ENCODE results near the gene DPM3. TPM values are rescaled to one million over a fixed set of nuclear protein-coding genes. Genes with fewer than 3 reads are reported as not detected.
A peak's percentile ranks its signal among the peaks of the same experiment; 100 is the strongest.

DPM3 gene
- total and polyA plus RNA-seq, 2 donors (not counting 3 experiments of a cell fraction or from before 2014, with no cell fraction given), result 69.6 to 258 TPM

DNA sequence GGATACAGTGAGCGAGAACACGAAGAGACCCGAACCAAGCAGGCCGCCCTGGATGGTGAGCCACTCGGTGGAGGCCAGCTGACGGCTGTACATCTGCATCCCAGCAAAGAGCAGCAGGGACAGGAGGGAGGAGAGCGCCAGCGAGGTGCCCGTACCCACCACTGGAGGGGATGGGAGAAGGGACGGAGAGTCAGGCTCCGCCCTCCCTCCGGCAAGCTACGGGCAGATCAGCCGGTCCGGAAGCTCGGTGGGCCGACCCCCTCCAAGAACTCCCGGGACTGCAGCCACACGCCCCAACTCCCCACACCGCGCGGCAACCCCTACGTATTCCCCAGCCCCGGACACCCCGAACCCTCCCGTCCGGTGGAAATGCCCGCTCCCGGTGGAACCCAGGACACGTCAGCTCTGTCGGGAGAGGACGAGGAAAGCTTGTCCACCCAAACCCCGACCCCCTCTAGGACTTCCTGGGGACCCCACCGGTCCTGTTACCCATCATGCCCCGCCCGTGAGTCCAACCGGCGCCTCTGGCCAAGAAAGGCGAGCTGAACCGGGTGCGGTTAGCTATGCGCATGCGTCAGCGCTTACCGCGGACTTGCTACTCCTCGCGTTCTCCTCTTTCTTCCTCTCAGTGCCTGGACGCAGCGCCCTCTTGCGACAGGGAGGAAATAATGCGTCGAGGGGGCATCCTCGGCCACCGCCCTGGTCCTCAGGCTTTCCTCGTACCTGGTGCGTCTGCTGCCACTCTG, 32.6 kb upstream of the DPM3 start, which contains the start of gene KRTCAP2:
Gene KRTCAP2 (minus strand): TSS at position 573 of the 746 bp plus-strand sequence. CDS start 80 bp downstream, at position 493.
- DNase-seq (ENCODE audit: low read depth, low spot score), result peak; percentile 93
- Histone ChIP-seq H3K27me3 (ENCODE audit: control insufficient read depth in 2 of 2, insufficient read depth in 2 of 2, low read length in 2 of 2) (no peaks in the 10 kb centered on the region), H3K9me3 (replicated peaks; ENCODE audit: control insufficient read depth, insufficient read depth, low read length) (no peaks in the 10 kb centered on the region), H3K79me2 (ENCODE audit: control insufficient read depth, insufficient read depth, low read length) (peaks cover 16% of the 10 kb centered on the region), H2AFZ (ENCODE audit: low read depth, low read length) (peak within 1 kb of the TSS; percentile 95), H3K9me1 (replicated peaks; ENCODE audit: control insufficient read depth, extremely low read depth, insufficient read depth, low read length) (no peaks in the 10 kb centered on the region), H3K36me3 (ENCODE audit: control insufficient read depth in 2 of 2, extremely low read depth in 1 of 2, insufficient read depth in 2 of 2, low read length in 2 of 2) (peaks cover 6 to 20% of the 10 kb centered on the region in 2 experiments), H3K4me3 (replicated peaks in 1 of 3; ENCODE audit: insufficient read depth in 1 of 3, low read depth in 1 of 3, low read length in 3 of 3) (peak within 1 kb of the TSS; percentile 52 to 91 (median 63)), H4K20me1 (replicated peaks; ENCODE audit: control insufficient read depth, extremely low read depth, insufficient read depth, low read length) (no peaks in the 10 kb centered on the region), H3K27ac (ENCODE audit: insufficient read depth, low read depth, low read length) (peak within 1 kb of the TSS; percentile 76), H3K9ac (replicated peaks; ENCODE audit: extremely low read depth, insufficient read depth, low read length) (peak within 1 kb of the TSS; percentile 90), H3K4me2 (ENCODE audit: insufficient read depth, low read length) (peak within 1 kb of the TSS; percentile 79), H3K4me1 (ENCODE audit: control insufficient read depth, extremely low read depth, insufficient read depth, low read length) (peaks cover 11% of the 10 kb centered on the region)
- peak; percentile 97 for FAIRE-seq
- BruUV-seq (replicated peaks), result TSS peak; percentile 77
- TF ChIP-seq MYC (IDR thresholded peaks at IDR 0.05; ENCODE audit: low read depth, low read length) (peak; percentile 48), JUN (IDR thresholded peaks at IDR 0.05; ENCODE audit: borderline replicate concordance, insufficient read depth, insufficient read length, low read depth) (no peak), POLR2A (IDR thresholded peaks at IDR 0.05; ENCODE audit: low read depth, low read length) (peak; percentile 97), POLR2AphosphoS5 (IDR thresholded peaks at IDR 0.05; ENCODE audit: insufficient read depth, low read depth, low read length) (peak; percentile 97), FOS (IDR thresholded peaks at IDR 0.05; ENCODE audit: borderline replicate concordance, insufficient read depth, low read length) (no peak), MAX (IDR thresholded peaks at IDR 0.05; ENCODE audit: insufficient read depth, insufficient read length) (peak; percentile 19), GATA2 (IDR thresholded peaks at IDR 0.05; ENCODE audit: insufficient read depth, insufficient read length, low read depth, low read length) (no peak), EZH2 (IDR thresholded peaks at IDR 0.05; ENCODE audit: borderline replicate concordance, low read depth, low read length, severe bottlenecking) (no peak)
- TF ChIP-seq, protein P1, sequence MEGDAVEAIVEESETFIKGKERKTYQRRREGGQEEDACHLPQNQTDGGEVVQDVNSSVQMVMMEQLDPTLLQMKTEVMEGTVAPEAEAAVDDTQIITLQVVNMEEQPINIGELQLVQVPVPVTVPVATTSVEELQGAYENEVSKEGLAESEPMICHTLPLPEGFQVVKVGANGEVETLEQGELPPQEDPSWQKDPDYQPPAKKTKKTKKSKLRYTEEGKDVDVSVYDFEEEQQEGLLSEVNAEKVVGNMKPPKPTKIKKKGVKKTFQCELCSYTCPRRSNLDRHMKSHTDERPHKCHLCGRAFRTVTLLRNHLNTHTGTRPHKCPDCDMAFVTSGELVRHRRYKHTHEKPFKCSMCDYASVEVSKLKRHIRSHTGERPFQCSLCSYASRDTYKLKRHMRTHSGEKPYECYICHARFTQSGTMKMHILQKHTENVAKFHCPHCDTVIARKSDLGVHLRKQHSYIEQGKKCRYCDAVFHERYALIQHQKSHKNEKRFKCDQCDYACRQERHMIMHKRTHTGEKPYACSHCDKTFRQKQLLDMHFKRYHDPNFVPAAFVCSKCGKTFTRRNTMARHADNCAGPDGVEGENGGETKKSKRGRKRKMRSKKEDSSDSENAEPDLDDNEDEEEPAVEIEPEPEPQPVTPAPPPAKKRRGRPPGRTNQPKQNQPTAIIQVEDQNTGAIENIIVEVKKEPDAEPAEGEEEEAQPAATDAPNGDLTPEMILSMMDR (IDR thresholded peaks at IDR 0.05; ENCODE audit: extremely low read depth in 1 of 2, insufficient read depth in 1 of 2, low read depth in 1 of 2, low read length in 2 of 2), result peak; percentile 95 to 98
- dilution Hi-C loops (cut with MboI; ENCODE audit: extremely low pct_ligation_motif_present, low sequenced_read_pairs), result no loop called here
- ChIA-PET CTCF (interaction anchor here (0.6 to 8.3 kb wide), 33 partner anchors 9 to 200 kb away, joined by 3 to 673 read pairs (median 5); partner anchors contain the start of genes ADAM15, EFNA3 and SLC50A1), POLR2A (interaction anchor here (0.5 to 1.3 kb wide), 4 partner anchors 21 to 81 kb away, joined by 3 to 8 read pairs (median 4); no protein-coding TSS in a partner anchor)
- intact Hi-C loops (cut with micrococcal nuclease), result loop anchor here (1.0 kb wide), 1 partner anchor 82 kb away; no protein-coding TSS in a partner anchor

Measured in endothelial cell of umbilical vein (primary cell).